Fibroblast of villous mesenchyme (primary cell): ENCODE results near the gene DECR2. TPM values are rescaled to one million over a fixed set of nuclear protein-coding genes. Genes with fewer than 3 reads are reported as not detected.

ENCODE experiments used
- DNase-seq: peaks from one replicate; pipeline ENCODE4 v3.0.0-alpha.2; 2010; ENCODE audit warnings: low read depth
- H3K4me3 ChIP-seq: 2 replicates; pipeline ENCODE4 v1.5.1; 2011; ENCODE audit warnings: low read depth, mild to moderate bottlenecking, low read length
- CTCF ChIP-seq: IDR thresholded peaks from 2 replicates; pipeline ENCODE4 v1.5.1; 2012; ENCODE audit warnings: low read depth, mild to moderate bottlenecking, low read length; ENCODE audit not compliant: insufficient read depth
- total RNA-seq: library from RNA; depleted of rRNA; stranded (reverse); fragments of >200 nt; gene quantifications from 2 replicates; pipeline ENCODE4 v1.2.3, GENCODE V29; 2012

The DECR2 gene
- total RNA-seq: 11.6 and 16.0 TPM in 2 replicates

GRCh38 chr16:401468-402348, at the start of gene DECR2:
DECR2 (plus strand) TSS chr16:401885; CDS start chr16:401964, 79 bp downstream.
- peak; percentile 31 for TF ChIP-seq CTCF

GRCh38 chr16:352547-353403, 48.9 kb upstream of the DECR2 start, which contains the start of gene AXIN1:
AXIN1 (minus strand) TSS chr16:352723; CDS start chr16:347025, 5,698 bp downstream.
- TF ChIP-seq CTCF: peak; percentile 37
- peak; percentile 98 for DNase-seq
- H3K4me3 ChIP-seq: peak within 1 kb of the TSS; percentile 73

More at GRCh38 chr16:401468-402348, at the start of gene DECR2:
- H3K4me3 ChIP-seq: peak within 1 kb of the TSS; percentile 84
- DNase-seq: peak; percentile 94

GRCh38 chr16:353404-354290, 48.0 kb upstream of the DECR2 start:
- peak overlapping the region; percentile 48 for H3K4me3 ChIP-seq
- TF ChIP-seq CTCF: no peak
- no peak for DNase-seq

- H3K4me3 ChIP-seq: no peak overlapping the region
- no peak for DNase-seq
- TF ChIP-seq CTCF: no peak
Observed at GRCh38 chr16:354291-354881, 47.3 kb upstream of the DECR2 start.

- no peak overlapping the region for H3K4me3 ChIP-seq
- TF ChIP-seq CTCF: no peak
- DNase-seq: no peak
Observed at GRCh38 chr16:354971-355461, 46.7 kb upstream of the DECR2 start.
